ENCODE results near the gene APBB2.

APBB2 gene

DNA sequence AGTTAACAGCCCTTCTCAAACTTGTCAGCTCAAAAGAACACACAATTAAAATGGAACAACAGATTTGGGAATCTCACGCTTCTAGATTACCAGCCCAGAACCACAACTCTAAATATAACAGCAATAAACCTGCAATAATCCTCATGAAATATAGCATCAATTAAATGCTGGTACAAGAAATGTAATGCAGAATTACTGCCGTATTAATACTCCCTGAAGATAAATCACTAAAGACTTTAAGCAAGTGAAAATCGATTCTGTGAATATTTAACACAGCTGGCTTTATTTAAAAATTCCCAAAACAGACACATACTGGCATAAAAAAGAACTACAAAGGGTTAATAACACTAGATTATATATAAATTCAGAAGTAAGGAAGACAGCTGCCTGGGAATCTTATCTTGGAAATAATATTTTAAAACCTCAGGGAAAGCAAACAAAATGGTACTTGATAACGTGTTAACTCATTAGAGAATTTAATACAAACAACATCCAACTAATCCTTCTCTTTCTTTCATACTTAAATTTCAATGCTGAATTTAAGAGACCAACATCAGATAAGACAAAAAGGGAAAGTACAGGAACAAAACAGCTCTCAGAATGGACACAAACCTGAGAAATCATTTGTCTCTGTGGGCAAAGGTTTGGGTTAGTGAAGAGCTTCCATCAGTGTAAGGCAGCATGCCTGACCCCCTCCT lies 34.7 kb downstream of the APBB2 start:
- no peak for ATAC-seq
- TF ChIP-seq ZC3H10 (CRISPR knock-in tag; IDR thresholded peaks at IDR 0.05): no peak
- TF ChIP-seq OSR1 (CRISPR knock-in tag; IDR thresholded peaks at IDR 0.05): no peak
- TF ChIP-seq, protein P1, sequence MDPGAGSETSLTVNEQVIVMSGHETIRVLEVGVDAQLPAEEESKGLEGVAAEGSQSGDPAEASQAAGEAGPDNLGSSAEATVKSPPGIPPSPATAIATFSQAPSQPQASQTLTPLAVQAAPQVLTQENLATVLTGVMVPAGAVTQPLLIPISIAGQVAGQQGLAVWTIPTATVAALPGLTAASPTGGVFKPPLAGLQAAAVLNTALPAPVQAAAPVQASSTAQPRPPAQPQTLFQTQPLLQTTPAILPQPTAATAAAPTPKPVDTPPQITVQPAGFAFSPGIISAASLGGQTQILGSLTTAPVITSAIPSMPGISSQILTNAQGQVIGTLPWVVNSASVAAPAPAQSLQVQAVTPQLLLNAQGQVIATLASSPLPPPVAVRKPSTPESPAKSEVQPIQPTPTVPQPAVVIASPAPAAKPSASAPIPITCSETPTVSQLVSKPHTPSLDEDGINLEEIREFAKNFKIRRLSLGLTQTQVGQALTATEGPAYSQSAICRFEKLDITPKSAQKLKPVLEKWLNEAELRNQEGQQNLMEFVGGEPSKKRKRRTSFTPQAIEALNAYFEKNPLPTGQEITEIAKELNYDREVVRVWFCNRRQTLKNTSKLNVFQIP (CRISPR knock-in tag; IDR thresholded peaks at IDR 0.05; ENCODE audit: borderline replicate concordance, low read depth): no peak

DNA sequence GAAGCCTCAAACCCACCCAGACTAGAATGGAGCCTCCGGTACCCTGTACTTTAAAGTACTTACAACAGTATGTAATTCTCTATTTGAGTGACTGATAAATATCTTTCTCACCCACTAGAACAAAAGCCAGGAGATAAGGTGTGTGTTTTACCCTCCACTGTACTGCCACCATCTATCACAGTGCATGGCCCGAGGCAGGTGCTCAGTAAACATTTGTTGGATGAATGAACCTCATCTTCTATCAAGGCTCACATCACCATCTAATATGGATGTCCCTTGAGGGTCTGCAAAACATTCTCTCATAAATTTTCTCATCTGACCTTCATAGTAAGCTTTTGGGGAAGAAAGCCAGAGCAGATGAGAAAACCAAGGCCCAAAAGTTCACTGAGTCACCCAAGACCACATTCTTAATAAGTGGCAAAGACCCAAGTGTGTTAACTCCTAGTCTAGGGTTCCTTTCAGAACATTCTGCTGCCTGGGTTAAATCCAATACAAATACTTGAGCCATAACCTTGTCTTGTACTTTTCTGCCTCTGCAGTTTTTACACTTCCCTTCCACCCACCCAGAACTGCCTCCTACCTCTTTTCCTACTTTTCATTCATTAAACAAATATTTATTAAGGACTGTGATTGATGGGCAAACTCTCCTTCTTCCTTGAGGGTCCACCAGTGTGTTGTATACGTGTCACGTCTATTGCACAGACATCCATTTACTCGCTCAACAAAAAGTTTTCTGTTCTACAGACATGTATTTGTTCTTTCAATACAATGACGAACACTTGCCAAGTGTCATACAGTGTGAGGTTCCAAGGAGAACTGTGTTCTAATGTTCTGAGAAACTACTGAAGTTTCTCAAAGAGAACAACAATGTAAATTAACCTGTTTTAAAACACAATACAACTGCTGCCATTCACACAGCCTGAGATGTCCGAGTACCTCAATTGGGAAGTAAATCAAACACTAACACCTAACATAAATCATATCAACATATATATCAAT lies 35.7 kb downstream of the APBB2 start:
- peak; percentile 19 for ATAC-seq
- TF ChIP-seq, protein P2, sequence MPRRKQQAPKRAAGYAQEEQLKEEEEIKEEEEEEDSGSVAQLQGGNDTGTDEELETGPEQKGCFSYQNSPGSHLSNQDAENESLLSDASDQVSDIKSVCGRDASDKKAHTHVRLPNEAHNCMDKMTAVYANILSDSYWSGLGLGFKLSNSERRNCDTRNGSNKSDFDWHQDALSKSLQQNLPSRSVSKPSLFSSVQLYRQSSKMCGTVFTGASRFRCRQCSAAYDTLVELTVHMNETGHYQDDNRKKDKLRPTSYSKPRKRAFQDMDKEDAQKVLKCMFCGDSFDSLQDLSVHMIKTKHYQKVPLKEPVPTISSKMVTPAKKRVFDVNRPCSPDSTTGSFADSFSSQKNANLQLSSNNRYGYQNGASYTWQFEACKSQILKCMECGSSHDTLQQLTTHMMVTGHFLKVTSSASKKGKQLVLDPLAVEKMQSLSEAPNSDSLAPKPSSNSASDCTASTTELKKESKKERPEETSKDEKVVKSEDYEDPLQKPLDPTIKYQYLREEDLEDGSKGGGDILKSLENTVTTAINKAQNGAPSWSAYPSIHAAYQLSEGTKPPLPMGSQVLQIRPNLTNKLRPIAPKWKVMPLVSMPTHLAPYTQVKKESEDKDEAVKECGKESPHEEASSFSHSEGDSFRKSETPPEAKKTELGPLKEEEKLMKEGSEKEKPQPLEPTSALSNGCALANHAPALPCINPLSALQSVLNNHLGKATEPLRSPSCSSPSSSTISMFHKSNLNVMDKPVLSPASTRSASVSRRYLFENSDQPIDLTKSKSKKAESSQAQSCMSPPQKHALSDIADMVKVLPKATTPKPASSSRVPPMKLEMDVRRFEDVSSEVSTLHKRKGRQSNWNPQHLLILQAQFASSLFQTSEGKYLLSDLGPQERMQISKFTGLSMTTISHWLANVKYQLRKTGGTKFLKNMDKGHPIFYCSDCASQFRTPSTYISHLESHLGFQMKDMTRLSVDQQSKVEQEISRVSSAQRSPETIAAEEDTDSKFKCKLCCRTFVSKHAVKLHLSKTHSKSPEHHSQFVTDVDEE (CRISPR knock-in tag; IDR thresholded peaks at IDR 0.05): no peak
- TF ChIP-seq ISL1 (CRISPR knock-in tag; IDR thresholded peaks at IDR 0.05) (peak; percentile 75), ZFP3 (CRISPR knock-in tag; IDR thresholded peaks at IDR 0.05) (0 out of 2 replicates have a peak, but pooled peaks have one; percentile 12)

DNA sequence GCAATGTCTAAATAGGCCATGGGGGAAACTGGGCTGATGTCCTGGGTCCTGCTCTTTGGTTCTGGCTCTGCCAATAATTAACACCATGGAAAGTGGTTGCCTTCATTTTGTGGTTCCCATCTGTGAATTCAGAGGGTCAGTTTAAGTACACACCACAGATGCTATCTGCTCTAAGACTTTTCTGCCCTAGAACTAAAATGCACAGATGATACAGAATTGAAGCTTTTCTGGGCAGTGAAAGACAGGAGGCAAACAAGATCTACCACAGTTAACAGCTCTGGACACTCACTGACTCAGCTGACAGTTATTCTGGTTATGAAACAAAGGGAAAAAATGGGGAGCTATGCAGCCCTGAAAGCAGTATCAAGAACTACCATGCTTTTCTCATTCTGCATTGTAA lies 37.3 kb downstream of the APBB2 start:
- peak; percentile 35 for TF ChIP-seq ISL1 (CRISPR knock-in tag; IDR thresholded peaks at IDR 0.05)
- TF ChIP-seq TCF4 (CRISPR knock-in tag; IDR thresholded peaks at IDR 0.05; ENCODE audit: borderline replicate concordance): no peak
- TF ChIP-seq BACH2 (CRISPR knock-in tag; IDR thresholded peaks at IDR 0.05; ENCODE audit: borderline replicate concordance): no peak
- TF ChIP-seq GLIS3 (CRISPR knock-in tag; IDR thresholded peaks at IDR 0.05): 0 out of 2 replicates have a peak, but pooled peaks have one; percentile 56
- ATAC-seq: peak; percentile 88

DNA sequence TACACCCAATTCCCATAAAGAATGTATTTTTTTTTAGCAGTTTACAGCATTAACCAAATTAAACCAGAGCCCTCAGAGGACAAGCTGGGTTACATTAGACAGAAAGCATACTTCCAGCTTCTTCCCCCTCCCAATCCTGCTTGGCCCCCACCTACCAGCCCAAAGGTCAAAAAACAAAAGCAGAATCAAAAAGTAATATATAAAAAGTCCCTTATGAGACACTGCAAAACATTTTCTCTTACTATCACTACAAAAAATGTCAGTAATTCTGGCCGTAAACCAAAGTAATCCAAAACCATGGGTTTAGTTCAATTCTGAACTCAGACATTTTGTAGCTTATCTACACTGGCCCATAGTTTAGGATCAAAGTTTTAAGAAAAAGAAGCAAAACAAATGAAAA lies 38.0 kb downstream of the APBB2 start:
- peak; percentile 81 for ATAC-seq

DNA sequence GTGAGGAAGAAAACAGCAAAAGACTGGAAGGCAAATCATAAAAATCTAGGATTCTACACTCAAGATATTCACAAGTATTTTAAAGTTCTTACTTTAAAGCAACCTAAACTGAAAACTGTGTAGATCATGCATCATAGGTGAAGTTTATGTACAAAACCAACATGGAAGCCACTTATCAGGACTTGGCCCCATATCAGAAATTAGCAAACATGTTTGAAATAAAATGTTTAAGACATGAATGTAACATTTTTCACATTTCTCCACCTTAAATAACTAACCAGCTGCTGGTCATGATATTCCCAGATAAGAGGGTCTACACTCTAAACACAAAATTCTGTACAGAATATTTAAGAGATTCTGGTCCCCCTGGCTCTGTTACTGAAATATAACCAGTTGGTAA lies 38.5 kb downstream of the APBB2 start:
- no peak for ATAC-seq
- TF ChIP-seq ESRRG (CRISPR knock-in tag; IDR thresholded peaks at IDR 0.05) (no peak), ZFP30 (CRISPR knock-in tag; IDR thresholded peaks at IDR 0.05) (no peak), OSR1 (CRISPR knock-in tag; IDR thresholded peaks at IDR 0.05) (no peak), TOX (CRISPR knock-in tag; IDR thresholded peaks at IDR 0.05; ENCODE audit: borderline replicate concordance) (0 out of 2 replicates have a peak, but pooled peaks have one; percentile 40), BACH2 (CRISPR knock-in tag; IDR thresholded peaks at IDR 0.05; ENCODE audit: borderline replicate concordance) (no peak)
- TF ChIP-seq, protein P1 (CRISPR knock-in tag; IDR thresholded peaks at IDR 0.05; ENCODE audit: borderline replicate concordance, low read depth): no peak

More for the DNA sequence above, 38.0 kb downstream of the APBB2 start:
- no peak for TF ChIP-seq RARB (CRISPR knock-in tag; IDR thresholded peaks at IDR 0.05)
- TF ChIP-seq, protein P3, sequence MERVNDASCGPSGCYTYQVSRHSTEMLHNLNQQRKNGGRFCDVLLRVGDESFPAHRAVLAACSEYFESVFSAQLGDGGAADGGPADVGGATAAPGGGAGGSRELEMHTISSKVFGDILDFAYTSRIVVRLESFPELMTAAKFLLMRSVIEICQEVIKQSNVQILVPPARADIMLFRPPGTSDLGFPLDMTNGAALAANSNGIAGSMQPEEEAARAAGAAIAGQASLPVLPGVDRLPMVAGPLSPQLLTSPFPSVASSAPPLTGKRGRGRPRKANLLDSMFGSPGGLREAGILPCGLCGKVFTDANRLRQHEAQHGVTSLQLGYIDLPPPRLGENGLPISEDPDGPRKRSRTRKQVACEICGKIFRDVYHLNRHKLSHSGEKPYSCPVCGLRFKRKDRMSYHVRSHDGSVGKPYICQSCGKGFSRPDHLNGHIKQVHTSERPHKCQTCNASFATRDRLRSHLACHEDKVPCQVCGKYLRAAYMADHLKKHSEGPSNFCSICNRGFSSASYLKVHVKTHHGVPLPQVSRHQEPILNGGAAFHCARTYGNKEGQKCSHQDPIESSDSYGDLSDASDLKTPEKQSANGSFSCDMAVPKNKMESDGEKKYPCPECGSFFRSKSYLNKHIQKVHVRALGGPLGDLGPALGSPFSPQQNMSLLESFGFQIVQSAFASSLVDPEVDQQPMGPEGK (CRISPR knock-in tag; IDR thresholded peaks at IDR 0.05; ENCODE audit: borderline replicate concordance): peak; percentile 90; the same call in 1 of the 2 replicates

All from SK-N-SH treated with all-trans-retinoic acid at 6 μM for 48 hours (cell line).